Muscle of arm (tissue), 12 donors: Measurements from ENCODE around the gene SGTB. TPM values are rescaled to one million over a fixed set of nuclear protein-coding genes. Genes with fewer than 3 reads are reported as not detected.
"Not testable (repeated sequence)": the region's sequence is repeated elsewhere in the genome, so short reads cannot be mapped to it uniquely, and the experiment has no call there.

Experiments used
- DNase-seq: peaks from one replicate; pipeline ENCODE4 v3.0.0-alpha.2; 2013
- polyA plus RNA-seq, 12 donors: library from polyadenylated mRNA; unstranded; fragments of 120-200 nt; gene quantifications; one replicate each; pipeline ENCODE4 v1.2.1, GENCODE V29; 2013; ENCODE audit not compliant: insufficient read length in 12 of 12

SGTB gene
- polyA plus RNA-seq, 12 donors = 7.7 to 13.1 (median 11.0) TPM; not detected in 1

DNA sequence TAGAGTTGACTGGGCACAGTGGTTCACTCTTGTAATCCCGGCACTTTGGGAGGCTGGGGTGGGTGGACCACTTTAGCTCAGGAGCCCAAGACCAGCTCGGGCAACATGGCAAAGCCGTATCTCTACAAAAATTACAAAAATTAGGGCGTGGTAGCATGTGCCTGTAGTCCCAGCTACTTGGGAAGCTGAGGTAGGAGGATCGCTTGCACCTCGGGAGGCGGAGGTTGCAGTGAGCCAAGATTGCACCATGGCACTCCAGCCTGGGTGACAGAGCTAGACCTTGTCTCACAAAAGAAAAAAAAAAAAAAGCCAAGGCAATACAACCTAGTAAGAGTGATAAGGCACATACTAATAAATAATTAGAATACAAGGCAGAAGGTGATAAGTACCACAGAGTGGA, 15.9 kb upstream of the SGTB start:
- no peak for DNase-seq

DNA sequence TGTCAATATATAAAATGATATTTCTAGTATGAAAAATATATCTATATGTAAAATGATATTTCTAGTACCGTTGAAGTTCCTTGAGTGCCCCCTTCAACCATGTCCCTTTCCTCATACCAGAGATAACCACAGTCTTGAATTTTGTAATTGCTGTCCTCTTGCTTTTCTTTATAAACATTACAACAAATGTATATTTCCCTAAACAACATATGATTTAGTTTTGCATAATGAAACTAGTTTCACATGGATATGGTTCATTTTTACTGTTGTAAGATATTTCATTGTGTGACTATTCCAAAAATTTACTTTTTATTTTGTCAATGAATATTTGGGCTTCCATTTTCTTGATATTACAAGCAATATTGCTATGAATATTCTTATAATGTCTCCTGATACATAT, 14.1 kb upstream of the SGTB start:
- no peak for DNase-seq

DNA sequence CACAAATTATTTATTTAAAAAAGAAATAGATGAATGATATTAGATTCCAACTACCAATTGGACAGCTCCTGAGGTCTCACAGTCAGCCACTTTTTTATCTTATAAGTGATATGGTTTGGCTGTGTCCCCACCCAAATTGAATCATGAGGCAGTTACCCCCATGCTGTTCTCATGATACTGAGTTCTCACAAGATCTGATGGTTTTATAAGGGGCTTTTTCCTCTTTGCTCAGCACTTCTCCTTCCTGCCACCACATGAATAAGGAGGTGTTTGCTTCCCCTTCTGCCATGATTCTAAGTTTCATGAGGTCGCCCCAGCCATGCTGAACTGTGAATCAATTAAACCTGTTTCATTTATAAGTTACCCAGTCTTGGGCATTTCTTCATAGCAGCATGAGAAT, 13.0 kb upstream of the SGTB start:
- no peak for DNase-seq

DNA sequence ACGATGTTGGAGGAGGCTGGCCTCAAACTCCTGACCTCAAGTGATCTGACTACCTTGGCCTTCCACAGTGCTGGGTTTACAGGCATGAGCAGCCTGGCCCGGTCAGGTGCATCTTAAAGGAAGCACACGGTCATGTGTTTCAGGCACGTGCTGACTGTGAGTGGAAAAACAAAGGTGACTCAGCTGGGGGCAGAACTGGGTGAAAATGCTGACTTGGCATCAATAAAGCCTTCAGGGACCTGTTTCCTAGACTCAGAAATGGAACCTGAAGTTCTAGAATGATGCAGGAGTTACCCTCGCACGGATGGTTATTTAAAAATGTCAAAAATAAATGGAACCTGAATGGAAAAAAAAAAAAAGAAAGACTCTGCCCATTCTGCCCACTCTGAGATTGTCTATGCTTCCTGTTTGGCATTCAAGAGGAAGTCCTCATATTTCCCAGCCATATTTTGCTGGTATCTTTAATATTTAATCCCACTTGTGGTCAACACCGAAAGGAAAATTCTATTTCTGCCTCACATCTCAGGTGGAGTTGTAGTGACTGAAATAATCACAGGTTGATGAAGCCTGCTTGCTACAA, 12.4 kb upstream of the SGTB start:
- not testable (repeated sequence) for DNase-seq

DNA sequence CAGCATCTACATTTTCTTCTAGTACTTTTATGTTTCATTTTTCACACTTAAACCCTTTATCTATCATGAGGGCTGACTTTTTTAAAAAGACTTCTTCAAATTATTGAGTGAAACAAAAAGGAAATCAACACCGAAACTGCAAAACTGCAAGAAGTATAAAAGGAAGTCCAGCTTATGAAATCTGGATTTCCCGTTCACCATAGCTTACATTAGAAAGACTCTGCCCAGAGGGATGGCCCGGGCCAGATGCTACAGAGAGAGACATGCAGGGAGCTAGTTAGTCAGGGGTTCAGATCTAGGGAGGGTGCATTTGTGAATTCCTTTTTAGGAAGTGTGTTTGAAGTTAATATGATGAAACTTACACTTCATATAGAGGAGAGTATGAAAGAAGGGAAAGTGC, 10.1 kb upstream of the SGTB start:
- not testable (repeated sequence) for DNase-seq

DNA sequence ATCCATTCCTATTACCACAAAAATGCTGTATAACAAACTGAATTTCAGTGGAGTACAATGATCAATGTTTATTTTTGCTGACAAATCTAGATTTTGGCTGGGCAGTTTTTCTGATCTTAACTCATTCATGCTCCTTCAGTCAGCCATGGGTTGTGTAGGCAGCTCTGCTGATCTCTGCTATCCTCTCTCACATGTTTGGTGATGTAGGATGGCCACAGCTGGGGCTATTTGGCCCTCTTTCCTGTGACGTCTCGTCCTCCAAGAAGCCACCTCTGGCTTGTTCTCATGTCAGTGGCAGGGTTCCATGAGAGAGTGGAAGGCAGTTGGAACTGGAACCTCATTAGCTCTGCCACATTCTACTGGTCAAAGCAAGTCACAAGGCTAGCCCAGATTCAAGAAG, 9.0 kb upstream of the SGTB start:
- no peak for DNase-seq

DNA sequence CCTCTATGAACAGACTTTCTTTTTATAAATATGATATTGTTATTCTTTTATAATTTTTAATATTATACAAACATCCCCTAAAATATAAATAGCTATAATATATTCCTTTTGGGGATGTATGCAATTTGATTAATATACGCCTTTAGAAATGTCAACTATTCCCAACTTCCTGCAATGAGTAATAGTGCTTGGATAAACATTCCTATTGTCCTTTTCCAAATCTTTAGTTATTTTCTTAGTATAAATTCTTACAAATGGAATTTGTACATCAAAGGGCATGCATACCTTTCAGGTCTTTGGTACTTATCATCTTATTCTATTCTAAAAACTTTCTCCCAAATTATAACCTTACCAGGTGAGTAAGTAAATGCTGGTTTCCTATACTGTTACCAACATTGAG, 6.3 kb upstream of the SGTB start:
- no peak for DNase-seq

DNA sequence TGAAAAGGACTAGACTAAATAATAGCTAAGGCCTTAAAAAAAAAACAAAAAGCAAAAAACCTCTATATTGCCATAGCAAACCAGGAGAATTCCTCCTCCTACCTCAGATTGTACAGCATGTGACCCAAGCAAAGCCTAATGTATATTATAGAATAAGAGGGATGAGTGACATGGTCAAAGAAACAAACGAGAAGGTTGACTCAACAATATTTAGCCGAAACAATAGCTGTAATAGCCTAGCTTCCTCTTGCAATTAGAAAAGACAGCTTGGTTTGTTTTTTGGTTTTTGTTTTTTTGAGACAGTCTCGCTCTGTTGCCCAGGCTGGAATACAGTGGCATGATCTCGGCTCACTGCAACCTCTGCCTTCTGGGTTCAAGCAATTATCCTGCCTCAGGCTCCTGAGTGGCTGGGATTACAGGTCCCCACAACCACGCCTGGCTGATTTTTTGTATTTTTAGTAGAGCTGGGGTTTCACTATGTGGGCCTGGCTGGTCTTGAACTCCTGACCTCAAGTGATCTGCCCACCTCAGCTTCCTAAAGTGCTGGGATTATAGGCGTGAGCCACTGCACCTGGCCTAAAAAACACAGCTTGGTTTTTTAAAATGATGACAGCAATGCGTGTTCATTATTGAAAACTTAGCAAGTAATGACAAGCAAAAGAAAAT, 5.7 kb upstream of the SGTB start:
- no peak for DNase-seq

DNA sequence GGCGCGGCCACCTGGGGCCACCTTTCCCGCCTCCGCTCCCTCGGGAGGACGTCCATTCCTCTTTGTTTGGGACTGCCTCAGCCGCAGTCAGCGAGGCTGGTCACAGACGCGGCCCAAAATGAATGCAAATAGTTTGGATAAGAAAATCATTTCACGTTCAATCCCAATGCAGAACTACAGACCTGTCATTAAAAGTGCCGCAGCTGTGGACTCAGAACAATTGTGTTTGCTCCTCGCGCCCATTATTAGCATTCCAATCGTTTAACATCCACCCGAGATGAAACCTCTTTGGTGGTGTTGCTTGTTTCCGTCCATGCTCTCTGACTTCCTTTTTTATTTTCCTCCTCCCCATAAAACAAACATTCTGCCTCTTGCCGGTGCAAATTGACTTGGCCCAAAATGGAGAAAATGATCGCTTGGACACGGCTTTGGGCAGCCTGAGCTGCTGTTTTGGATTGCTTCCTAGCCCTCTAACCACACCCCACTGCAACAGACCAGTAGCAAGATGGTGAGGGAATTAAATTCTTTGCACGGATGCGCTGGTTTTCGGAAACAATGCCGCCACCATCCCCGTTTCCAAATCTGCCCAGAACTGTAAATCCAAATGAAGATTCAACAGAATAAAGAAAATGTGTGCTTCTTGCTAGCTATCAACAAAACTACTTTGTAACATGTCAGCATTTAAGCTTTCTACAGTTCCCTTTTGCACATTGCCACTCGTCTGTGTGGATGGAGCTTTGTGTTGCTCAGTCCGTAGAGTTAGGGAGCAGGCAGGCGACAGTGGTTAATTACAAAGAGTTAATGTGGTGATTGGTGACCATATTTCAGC, 880 bp upstream of the SGTB start:
- peak; percentile 55 for DNase-seq

DNA sequence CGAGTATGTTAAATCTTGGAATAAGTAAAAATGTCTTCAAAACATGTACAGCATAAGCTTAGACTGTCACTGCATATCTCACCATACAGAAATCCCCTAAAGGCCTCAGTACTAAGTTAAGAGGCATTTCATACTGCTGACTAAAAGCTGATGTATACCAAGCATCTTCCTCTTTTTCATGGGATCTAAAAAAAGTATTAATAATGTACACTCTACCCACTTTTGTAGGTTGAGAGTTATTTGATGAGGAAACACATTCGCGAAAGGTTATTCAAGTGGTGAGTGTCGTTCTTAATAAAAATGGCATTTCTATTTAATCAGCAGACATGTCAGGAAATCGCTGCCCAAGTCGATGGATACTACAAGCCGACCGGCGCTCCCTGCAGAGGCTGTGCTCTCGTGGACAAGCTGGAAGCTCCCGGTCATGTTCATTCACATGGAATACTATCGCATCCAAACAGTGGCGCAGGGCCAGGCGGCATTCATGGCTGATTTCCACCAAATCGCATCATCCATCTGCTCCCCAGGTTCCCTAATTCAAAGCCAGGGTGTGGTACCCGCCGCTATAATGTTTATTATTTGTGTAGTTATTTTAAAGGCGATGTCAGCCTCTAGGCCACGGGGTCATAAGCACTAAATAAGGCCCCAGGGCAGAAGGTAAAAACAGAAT, 724 bp downstream of the SGTB start:
- peak; percentile 81 for DNase-seq

DNA sequence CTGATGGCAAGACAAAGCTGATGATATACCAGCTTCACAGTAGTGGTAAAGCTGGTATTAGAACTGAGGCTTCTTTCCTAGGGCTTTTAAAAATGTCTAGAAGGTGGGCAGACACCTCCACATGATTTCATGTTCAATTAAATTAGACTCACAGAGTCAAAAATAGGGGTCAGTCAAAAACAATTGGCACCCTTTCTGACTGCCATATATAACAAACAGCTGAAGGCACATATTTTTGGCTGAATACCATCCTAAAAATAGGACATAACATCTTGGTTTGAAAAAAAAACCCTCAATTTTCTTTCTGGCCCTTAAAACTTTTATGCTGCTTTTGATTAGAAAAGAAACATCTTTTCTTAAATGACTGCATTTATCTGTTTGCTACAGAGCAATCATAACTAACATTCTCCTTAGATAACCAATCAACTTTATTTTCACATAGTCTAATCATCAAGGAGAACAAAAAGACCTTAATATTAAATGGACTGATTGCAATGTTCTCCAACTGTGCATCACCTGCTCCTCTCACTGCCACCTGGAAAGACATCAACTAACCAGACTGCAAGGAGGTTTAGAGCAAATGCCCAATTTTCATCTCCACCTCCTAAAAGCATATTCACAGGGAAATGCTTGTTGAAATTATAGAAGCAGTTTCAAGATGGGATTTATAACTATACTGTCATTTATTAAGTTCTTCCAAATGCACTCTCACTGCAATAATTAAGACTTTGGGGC, 3.2 kb downstream of the SGTB start:
- DNase-seq = no peak

DNA sequence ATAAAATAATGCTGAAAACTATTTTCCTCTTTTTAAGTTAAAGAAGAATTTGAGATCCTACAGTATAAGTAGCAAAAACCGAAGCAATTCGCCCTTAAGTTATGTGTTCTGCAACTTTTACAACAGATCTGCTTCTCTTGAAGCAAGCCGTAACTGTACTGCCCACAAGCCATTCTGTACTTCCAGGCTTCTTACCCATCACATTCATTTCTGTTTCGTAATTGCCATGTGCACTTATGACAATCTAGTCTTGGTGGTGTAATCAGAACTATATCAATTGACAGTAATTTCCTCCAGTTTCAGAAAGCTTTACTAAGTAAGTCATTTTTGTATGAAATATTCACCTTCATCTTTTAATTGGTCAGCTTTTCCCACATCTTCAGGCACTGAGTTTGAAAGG, 13.8 kb downstream of the SGTB start:
- no peak for DNase-seq

DNA sequence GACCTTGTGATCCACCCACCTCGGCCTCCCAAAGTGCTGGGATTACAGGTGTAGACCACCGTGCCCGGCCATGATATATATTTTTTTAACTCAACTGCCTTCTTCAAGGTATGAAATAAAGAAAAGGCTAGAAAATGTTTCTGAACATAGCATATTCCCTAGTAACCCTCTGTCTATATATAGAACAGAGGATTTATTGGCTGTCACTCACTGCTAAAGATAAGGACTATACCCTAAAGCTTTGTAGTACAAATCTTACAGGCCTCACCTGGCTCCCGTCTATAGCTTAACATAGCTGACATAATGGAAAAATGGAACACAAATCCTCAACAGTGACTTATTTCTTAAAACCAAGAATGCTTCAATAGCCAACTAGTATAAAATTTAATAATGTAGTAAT, 14.2 kb downstream of the SGTB start:
- no peak for DNase-seq

DNA sequence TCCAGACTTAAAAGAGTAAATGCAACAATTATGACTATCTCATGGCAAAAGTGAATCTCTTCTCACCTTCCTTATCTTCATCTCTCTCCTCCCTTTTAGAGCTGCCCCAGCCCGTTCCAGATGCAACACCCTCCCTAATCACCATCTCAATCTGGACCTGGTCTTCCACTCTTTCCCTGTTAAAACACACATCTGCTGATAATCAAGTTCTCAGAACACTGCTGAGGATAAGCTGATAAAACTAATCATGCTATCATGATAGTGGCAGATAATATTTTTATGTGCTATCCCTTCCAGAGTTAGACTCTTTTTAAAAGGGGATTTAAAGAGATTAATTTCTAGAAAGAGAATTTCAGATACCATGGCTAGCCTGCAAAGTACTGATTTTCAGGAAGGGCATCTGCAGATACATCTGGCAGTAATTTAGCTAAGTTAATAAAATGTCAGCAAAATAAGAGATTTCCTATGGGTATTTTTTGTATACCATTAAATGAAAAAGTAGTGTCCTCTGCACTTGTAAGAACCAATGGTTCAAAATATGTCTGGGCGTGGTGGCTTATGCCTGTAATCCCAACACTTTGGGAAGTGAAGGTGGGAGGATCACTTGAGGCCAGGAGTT, 17.2 kb downstream of the SGTB start:
- DNase-seq = no peak

DNA sequence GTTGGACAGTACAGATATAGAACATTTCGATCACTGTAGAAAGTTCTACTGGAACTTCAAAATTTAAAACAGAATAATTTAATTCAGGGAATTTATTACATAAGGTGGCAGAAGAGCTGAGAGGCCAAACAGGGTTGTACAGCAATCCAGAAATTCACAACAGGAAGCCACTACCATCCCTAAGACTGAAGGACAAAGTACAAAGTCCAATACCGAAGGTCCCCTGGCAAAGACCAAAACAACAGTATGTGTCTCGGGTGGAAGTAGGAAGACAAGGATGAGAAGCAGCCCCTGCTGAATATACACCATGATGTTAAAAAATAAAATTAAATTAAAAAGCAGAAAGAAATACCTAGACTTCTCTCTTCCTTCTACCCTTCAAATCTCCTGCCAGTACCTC, 19.9 kb downstream of the SGTB start:
- no peak for DNase-seq

DNA sequence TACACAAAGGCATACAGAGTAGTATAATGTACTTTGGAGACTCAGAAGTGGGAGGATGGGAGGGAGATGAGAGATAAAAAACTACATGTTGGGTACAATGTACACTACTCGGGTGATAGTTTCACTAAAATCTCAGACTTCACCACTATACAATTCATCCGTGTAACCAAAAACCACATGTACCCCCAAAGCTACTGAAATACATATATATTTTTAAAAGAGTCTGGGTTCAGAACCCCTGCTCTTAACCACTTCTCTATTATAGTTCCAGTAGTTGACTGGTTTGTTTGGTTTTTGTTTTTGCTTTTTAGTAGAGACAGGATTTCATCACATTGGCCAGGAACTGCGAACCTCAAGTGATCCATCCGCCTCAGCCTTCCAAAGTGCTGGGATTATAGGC, 22.6 kb downstream of the SGTB start:
- DNase-seq = no peak

DNA sequence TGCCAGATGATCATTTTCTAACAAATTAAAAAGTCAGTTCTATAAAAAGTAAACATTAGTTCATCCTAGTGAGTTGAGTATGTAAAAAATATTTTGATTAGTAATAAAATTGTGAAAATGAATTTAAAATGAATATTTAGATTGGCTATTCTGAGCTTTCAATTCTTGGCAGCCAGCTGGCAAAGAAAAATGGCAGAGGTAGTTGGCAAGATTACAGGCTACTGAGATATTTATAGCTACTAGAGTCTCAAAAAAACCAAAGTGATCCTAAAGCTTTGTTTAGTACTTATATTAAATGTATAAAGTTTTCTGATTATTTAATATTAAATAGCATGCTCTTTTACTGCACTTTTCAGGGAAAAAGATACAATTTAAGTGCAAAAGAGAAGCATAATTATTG, 25.0 kb downstream of the SGTB start:
- DNase-seq = no peak

DNA sequence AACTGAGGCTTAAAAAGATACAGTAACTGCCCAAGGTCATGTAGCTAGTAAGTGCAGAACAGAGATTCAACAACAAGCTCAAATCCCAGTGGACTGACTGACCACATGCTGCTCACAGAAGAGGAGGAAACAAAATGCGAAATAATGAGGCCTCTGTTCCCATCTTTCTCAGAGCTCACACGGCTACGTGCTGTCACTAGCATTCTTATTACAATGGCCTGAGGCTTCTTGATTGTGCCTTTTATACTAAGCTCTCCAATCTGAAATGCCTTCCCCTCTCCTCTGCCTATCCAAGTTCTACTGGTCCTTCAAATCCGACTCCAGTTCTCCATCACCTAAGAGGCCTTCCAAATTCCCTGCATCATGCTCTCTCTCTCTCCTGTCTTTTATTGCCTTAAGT, 26.0 kb downstream of the SGTB start:
- no peak for DNase-seq

DNA sequence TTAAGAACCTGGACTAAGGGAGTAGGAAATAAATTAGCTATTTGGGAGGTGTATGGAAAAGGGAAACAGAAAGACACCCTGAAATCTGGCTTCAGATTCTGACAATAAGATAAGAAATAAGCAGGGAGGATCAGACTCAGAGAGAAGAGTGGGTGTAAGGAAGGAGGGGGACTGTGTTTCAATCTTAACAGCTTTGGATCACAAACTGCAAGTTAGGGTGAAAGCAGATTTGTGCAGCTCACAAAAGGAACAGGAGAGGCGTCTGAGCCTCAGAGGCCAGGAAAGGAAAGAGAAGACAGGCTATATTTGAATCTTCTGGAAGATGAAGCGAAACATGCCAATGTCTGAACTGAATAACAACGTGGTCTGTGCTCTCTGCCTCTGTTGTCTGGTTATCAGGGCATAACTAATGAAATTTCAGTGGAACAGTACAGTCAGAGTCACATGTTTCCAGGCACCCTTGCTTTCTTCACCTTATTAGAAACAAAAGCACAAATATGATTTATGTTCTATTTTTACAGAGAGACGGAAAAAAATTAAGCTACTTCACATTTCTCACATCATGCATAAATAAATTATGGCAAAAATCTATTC, 26.6 kb downstream of the SGTB start:
- no peak for DNase-seq

DNA sequence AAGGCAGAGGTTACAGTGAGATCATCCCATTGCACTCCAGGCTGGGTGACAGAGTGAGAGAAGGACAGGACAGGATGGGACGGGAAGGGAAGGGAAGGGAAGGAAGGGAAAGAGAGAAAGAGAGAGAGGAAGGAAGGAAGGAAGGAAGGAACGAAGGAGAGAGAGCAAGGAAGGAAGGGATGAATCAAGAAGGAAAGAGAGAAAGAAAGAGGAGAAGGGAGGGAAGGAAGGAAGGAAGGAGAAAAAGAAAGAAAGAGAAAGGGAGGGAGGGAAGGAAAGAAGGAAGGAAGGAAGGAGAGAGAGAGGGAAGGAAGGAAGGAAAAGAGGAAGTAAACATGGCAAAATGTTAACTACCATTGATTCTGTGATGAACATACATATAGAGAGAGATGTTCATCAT, 28.8 kb downstream of the SGTB start:
- no peak for DNase-seq

DNA sequence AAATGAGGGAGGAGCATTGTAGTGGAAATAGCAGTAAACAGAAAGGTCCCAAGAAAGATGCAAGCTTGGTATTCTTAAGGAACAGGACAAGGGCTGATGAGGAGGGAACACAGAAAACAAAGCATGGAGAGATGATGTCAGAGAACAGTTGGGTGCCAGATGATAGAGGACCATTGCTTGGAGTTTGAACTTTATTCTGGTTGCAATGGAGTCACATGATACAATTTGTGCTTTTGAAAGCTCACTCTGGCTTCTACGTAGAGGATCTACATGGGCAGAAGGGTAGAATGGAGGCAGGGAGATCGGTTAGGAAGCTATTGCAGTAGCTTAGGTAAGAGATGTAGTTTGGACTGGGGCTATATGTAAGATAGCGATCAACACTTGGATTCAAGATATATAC, 39.8 kb downstream of the SGTB start:
- no peak for DNase-seq
